Measurements from ENCODE around the gene PRKCE. TPM values are rescaled to one million over a fixed set of nuclear protein-coding genes. Genes with fewer than 3 reads are reported as not detected.

The PRKCE gene
- total RNA-seq, 2 donors from 2014 or later = 6.3 to 30.1 TPM

GRCh38 chr2:46067501-46068305 is 416.2 kb downstream of the PRKCE start:
- DNase-seq (ENCODE audit: low spot score) (no peak), ATAC-seq (peak in 1 of 2 donors; percentile 89)
- H3K4me3 Mint-ChIP-seq = peak overlapping the region; percentile 47
- peak overlapping the region in 1 of 2 donors; percentile 63 for H3K27ac Mint-ChIP-seq
- no peaks in the 10 kb centered on the region for H3K36me3 Mint-ChIP-seq
- H3K27me3 Mint-ChIP-seq = no peaks in the 10 kb centered on the region
- peaks cover 2 to 21% of the 10 kb centered on the region in 2 donors for H3K4me1 Mint-ChIP-seq (ENCODE audit: low read depth in 2 of 2)
- no peaks in the 10 kb centered on the region for H3K9me3 Mint-ChIP-seq

GRCh38 chr2:46068636-46069035 is 417.2 kb downstream of the PRKCE start:
- Mint-ChIP-seq H3K27ac (peak overlapping the region in 1 of 2 donors; percentile 63), H3K4me1 (ENCODE audit: low read depth in 2 of 2) (peaks cover 0 to 20% of the 10 kb centered on the region in 2 donors), H3K4me3 (no peak overlapping the region), H3K36me3 (no peaks in the 10 kb centered on the region), H3K27me3 (peaks cover 0 to 3% of the 10 kb centered on the region in 2 donors), H3K9me3 (no peaks in the 10 kb centered on the region)
- DNase-seq (ENCODE audit: low spot score) = no peak
- no peak for ATAC-seq

GRCh38 chr2:46071074-46071473 is 419.6 kb downstream of the PRKCE start:
- Mint-ChIP-seq H3K27ac (no peak overlapping the region), H3K36me3 (no peaks in the 10 kb centered on the region)
- no peak for ATAC-seq

GRCh38 chr2:46072101-46072820 is 420.8 kb downstream of the PRKCE start:
- Mint-ChIP-seq H3K4me3 (no peak overlapping the region), H3K9me3 (no peaks in the 10 kb centered on the region), H3K27ac (no peak overlapping the region), H3K4me1 (ENCODE audit: low read depth in 2 of 2) (peaks cover 2 to 12% of the 10 kb centered on the region in 2 donors), H3K27me3 (peaks cover 0 to 3% of the 10 kb centered on the region in 2 donors), H3K36me3 (no peaks in the 10 kb centered on the region)
- ATAC-seq (no peak), DNase-seq (ENCODE audit: low spot score) (no peak)

More at GRCh38 chr2:46071074-46071473, 419.6 kb downstream of the PRKCE start:
- H3K9me3 Mint-ChIP-seq = no peaks in the 10 kb centered on the region
- no peak overlapping the region for H3K4me3 Mint-ChIP-seq
- DNase-seq (ENCODE audit: low spot score) = no peak
- H3K27me3 Mint-ChIP-seq = peaks cover 0 to 3% of the 10 kb centered on the region in 2 donors
- H3K4me1 Mint-ChIP-seq (ENCODE audit: low read depth in 2 of 2) = peaks cover 2 to 20% of the 10 kb centered on the region in 2 donors

GRCh38 chr2:46073540-46074046 is 422.1 kb downstream of the PRKCE start:
- Mint-ChIP-seq H3K4me3 (no peak overlapping the region), H3K27ac (no peak overlapping the region), H3K9me3 (no peaks in the 10 kb centered on the region), H3K36me3 (no peaks in the 10 kb centered on the region), H3K4me1 (ENCODE audit: low read depth in 2 of 2) (peaks cover 2 to 4% of the 10 kb centered on the region in 2 donors), H3K27me3 (peaks cover 0 to 3% of the 10 kb centered on the region in 2 donors)
- no peak for ATAC-seq
- no peak for DNase-seq (ENCODE audit: low spot score)

- Mint-ChIP-seq H3K4me1 (ENCODE audit: low read depth in 2 of 2) (peaks cover 2 to 9% of the 10 kb centered on the region in 2 donors), H3K4me3 (no peak overlapping the region), H3K9me3 (no peaks in the 10 kb centered on the region), H3K27ac (no peak overlapping the region), H3K36me3 (no peaks in the 10 kb centered on the region), H3K27me3 (peaks cover 0 to 3% of the 10 kb centered on the region in 2 donors)
- ATAC-seq (no peak), DNase-seq (ENCODE audit: low spot score) (no peak)
Observed at GRCh38 chr2:46074501-46074900, 423.0 kb downstream of the PRKCE start.

- no peaks in the 10 kb centered on the region for H3K36me3 Mint-ChIP-seq
- H3K27ac Mint-ChIP-seq = no peak overlapping the region
- H3K4me3 Mint-ChIP-seq = no peak overlapping the region
- DNase-seq (ENCODE audit: low spot score) = no peak
- H3K9me3 Mint-ChIP-seq = no peaks in the 10 kb centered on the region
- no peak for ATAC-seq
- H3K27me3 Mint-ChIP-seq = peaks cover 0 to 3% of the 10 kb centered on the region in 2 donors
- peaks cover 5 to 21% of the 10 kb centered on the region in 2 donors for H3K4me1 Mint-ChIP-seq (ENCODE audit: low read depth in 2 of 2)
Observed at GRCh38 chr2:46075848-46076247, 424.4 kb downstream of the PRKCE start.

- ATAC-seq = no peak
Observed at GRCh38 chr2:46076251-46076650, 424.8 kb downstream of the PRKCE start.

GRCh38 chr2:46076875-46077274 is 425.4 kb downstream of the PRKCE start:
- H3K9me3 Mint-ChIP-seq = no peaks in the 10 kb centered on the region
- H3K36me3 Mint-ChIP-seq = no peaks in the 10 kb centered on the region
- H3K4me1 Mint-ChIP-seq (ENCODE audit: low read depth in 2 of 2) = peaks cover 8 to 29% of the 10 kb centered on the region in 2 donors
- H3K27me3 Mint-ChIP-seq = peaks cover 0 to 3% of the 10 kb centered on the region in 2 donors
- H3K4me3 Mint-ChIP-seq = no peak overlapping the region
- H3K27ac Mint-ChIP-seq = no peak overlapping the region
- no peak for DNase-seq (ENCODE audit: low spot score)
- no peak for ATAC-seq

More at GRCh38 chr2:46076251-46076650, 424.8 kb downstream of the PRKCE start:
- Mint-ChIP-seq H3K36me3 (no peaks in the 10 kb centered on the region), H3K27ac (no peak overlapping the region), H3K27me3 (peaks cover 0 to 3% of the 10 kb centered on the region in 2 donors), H3K4me1 (ENCODE audit: low read depth in 2 of 2) (peaks cover 7 to 23% of the 10 kb centered on the region in 2 donors), H3K9me3 (no peaks in the 10 kb centered on the region), H3K4me3 (no peak overlapping the region)
- no peak for DNase-seq (ENCODE audit: low spot score)

- H3K36me3 Mint-ChIP-seq = no peaks in the 10 kb centered on the region
- ATAC-seq (no peak), DNase-seq (ENCODE audit: low spot score) (no peak)
- H3K27ac Mint-ChIP-seq = no peak overlapping the region
- peaks cover 15 to 36% of the 10 kb centered on the region in 2 donors for H3K4me1 Mint-ChIP-seq (ENCODE audit: low read depth in 2 of 2)
- H3K9me3 Mint-ChIP-seq = no peaks in the 10 kb centered on the region
- peaks cover 0 to 3% of the 10 kb centered on the region in 2 donors for H3K27me3 Mint-ChIP-seq
- no peak overlapping the region for H3K4me3 Mint-ChIP-seq
Observed at GRCh38 chr2:46077522-46078107, 426.1 kb downstream of the PRKCE start.

- Mint-ChIP-seq H3K4me1 (ENCODE audit: low read depth in 2 of 2) (peaks cover 14 to 35% of the 10 kb centered on the region in 2 donors), H3K36me3 (no peaks in the 10 kb centered on the region), H3K27me3 (no peaks in the 10 kb centered on the region), H3K9me3 (no peaks in the 10 kb centered on the region), H3K27ac (peak overlapping the region; percentile 69 to 75), H3K4me3 (peak overlapping the region; percentile 63)
- no peak for DNase-seq (ENCODE audit: low spot score)
- ATAC-seq = peak; percentile 60 to 74
Observed at GRCh38 chr2:46079985-46080560, 428.6 kb downstream of the PRKCE start.

GRCh38 chr2:46082531-46083485 is 431.3 kb downstream of the PRKCE start:
- peak overlapping the region; percentile 68 for H3K4me3 Mint-ChIP-seq
- H3K27ac Mint-ChIP-seq = peak overlapping the region in 1 of 2 donors; percentile 70
- peaks cover 14 to 35% of the 10 kb centered on the region in 2 donors for H3K4me1 Mint-ChIP-seq (ENCODE audit: low read depth in 2 of 2)
- no peaks in the 10 kb centered on the region for H3K36me3 Mint-ChIP-seq
- peak; percentile 65 to 67 for ATAC-seq
- no peak for DNase-seq (ENCODE audit: low spot score)
- H3K27me3 Mint-ChIP-seq = no peaks in the 10 kb centered on the region
- H3K9me3 Mint-ChIP-seq = no peaks in the 10 kb centered on the region
